HepG2 (cell line): ENCODE data around the gene WDR3. TPM values are rescaled to one million over a fixed set of nuclear protein-coding genes. Genes with fewer than 3 reads are reported as not detected.

Experiments used
- AKAP8 ChIP-seq: sonication (generic); formaldehyde crosslinking; IDR thresholded peaks from 2 replicates; pipeline ENCODE4 v1.5.1; 2020; ENCODE audit warnings: mild to moderate bottlenecking, missing genetic modification reagents
- EEA1 ChIP-seq: sonication (generic); formaldehyde crosslinking; IDR thresholded peaks from 2 replicates; pipeline ENCODE4 v1.5.1; 2020; ENCODE audit warnings: mild to moderate bottlenecking, missing genetic modification reagents, borderline replicate concordance
- ETV5 ChIP-seq: IDR thresholded peaks from 2 replicates; pipeline ENCODE4 v1.6.1; 2018; ENCODE audit warnings: missing biosample characterization, missing genetic modification reagents, inconsistent platforms, borderline replicate concordance
- KLF6 ChIP-seq: IDR thresholded peaks from 2 replicates; pipeline ENCODE4 v1.8.0; 2016; ENCODE audit warnings: missing biosample characterization, missing genetic modification reagents
- MED8 ChIP-seq: sonication (generic); formaldehyde crosslinking; IDR thresholded peaks from 2 replicates; pipeline ENCODE4 v1.8.1; 2023; ENCODE audit warnings: mild to moderate bottlenecking, missing genetic modification reagents; ENCODE audit not compliant: insufficient replicate concordance
- PCBP1 ChIP-seq: fragments of 200-400 bp; formaldehyde crosslinking; IDR thresholded peaks from 2 replicates; pipeline ENCODE4 v1.6.1; 2017; ENCODE audit warnings: mild to moderate bottlenecking, low read depth, low read length, borderline replicate concordance
- PPARG ChIP-seq: conservative IDR thresholded peaks from 2 replicates; pipeline ENCODE4 v1.6.1; 2016; ENCODE audit warnings: missing biosample characterization, missing genetic modification reagents
- RAD21 ChIP-seq: fragments of 450-650 bp; formaldehyde crosslinking; IDR thresholded peaks from 2 replicates; pipeline ENCODE4 v1.5.0; 2020; ENCODE audit warnings: mild to moderate bottlenecking
- RFX1 ChIP-seq: fragments of 450-650 bp; IDR thresholded peaks from 2 replicates; pipeline ENCODE4 v1.6.1; 2017
- SMAD9 ChIP-seq: sonication (generic); formaldehyde crosslinking; IDR thresholded peaks from 2 replicates; pipeline ENCODE4 v1.5.1; 2020; ENCODE audit warnings: mild to moderate bottlenecking, missing genetic modification reagents
- ZNF20 ChIP-seq: sonication (generic); formaldehyde crosslinking; IDR thresholded peaks from 2 replicates; pipeline ENCODE4 v1.4.0; 2020; ENCODE audit warnings: mild to moderate bottlenecking, moderate library complexity, missing genetic modification reagents
- ZNF547 ChIP-seq: sonication (generic); formaldehyde crosslinking; IDR thresholded peaks from 2 replicates; pipeline ENCODE4 v1.5.1; 2020; ENCODE audit warnings: mild to moderate bottlenecking, missing genetic modification reagents
- ZNF564 ChIP-seq: sonication (generic); formaldehyde crosslinking; IDR thresholded peaks from 2 replicates; pipeline ENCODE4 v1.8.1; 2023; ENCODE audit warnings: mild to moderate bottlenecking, missing genetic modification reagents
- ZNF674 ChIP-seq: sonication (generic); formaldehyde crosslinking; IDR thresholded peaks from 2 replicates; pipeline ENCODE4 v1.5.0; 2020; ENCODE audit warnings: low read depth, mild to moderate bottlenecking, missing genetic modification reagents
- ZNF747 ChIP-seq: sonication (generic); formaldehyde crosslinking; IDR thresholded peaks from 2 replicates; pipeline ENCODE4 v1.8.1; 2023; ENCODE audit warnings: missing genetic modification reagents, mild to moderate bottlenecking, borderline replicate concordance
- ZNF891 ChIP-seq: sonication (generic); formaldehyde crosslinking; IDR thresholded peaks from 2 replicates; pipeline ENCODE4 v1.5.0; 2020; ENCODE audit warnings: mild to moderate bottlenecking, missing genetic modification reagents
- ZSCAN29 ChIP-seq: sonication (generic); formaldehyde crosslinking; conservative IDR thresholded peaks from 2 replicates; pipeline ENCODE4 v1.4.0; 2020; ENCODE audit warnings: mild to moderate bottlenecking, missing genetic modification reagents
- polyA plus RNA-seq, 8 experiments: library from polyadenylated mRNA; depleted of rRNA in 3 of 8; stranded (reverse) in 7 of 8; unstranded in 1 of 8; fragments of >200 nt; fragmentation: Illumina TruSeq in 4 of 8; extraction: Trizol in 4 of 8; gene quantifications; 2 replicates each; pipeline versions ENCODE4 v1.2.1 to v1.2.3, GENCODE V29; 2011 to 2016; ENCODE audit warnings: low read depth in 4 of 8, missing spikeins in 1 of 8, mixed read lengths in 1 of 8; ENCODE audit not compliant: insufficient read depth in 1 of 8
- total RNA-seq, 5 experiments: library from RNA; depleted of rRNA; stranded (reverse); fragments of >200 nt; fragmentation: Illumina TruSeq; extraction: Trizol; gene quantifications; 2 replicates each; pipeline ENCODE4 v1.2.3, GENCODE V29; 2016; ENCODE audit warnings: low read depth in 1 of 5
- TF ChIP-seq, protein P1 (sequence below): sonication (generic); formaldehyde crosslinking; IDR thresholded peaks from 2 replicates; pipeline ENCODE4 v1.4.0; 2020; ENCODE audit warnings: missing genetic modification reagents
- TF ChIP-seq, protein P2 (sequence below), 2 experiments: sonication (generic) in 1 of 2; formaldehyde crosslinking in 1 of 2; IDR thresholded peaks; 2 replicates each; pipeline versions ENCODE4 v1.4.0 to v1.6.1; 2018 to 2020; ENCODE audit warnings: missing genetic modification reagents in 2 of 2, borderline replicate concordance in 1 of 2, low read depth in 1 of 2, mild to moderate bottlenecking in 1 of 2, missing biosample characterization in 1 of 2
- TF ChIP-seq, protein P3 (sequence below): sonication (generic); formaldehyde crosslinking; IDR thresholded peaks from 2 replicates; pipeline ENCODE4 v1.4.0; 2020; ENCODE audit warnings: missing genetic modification reagents
- TF ChIP-seq, protein P4 (sequence below): sonication (generic); formaldehyde crosslinking; IDR thresholded peaks from 2 replicates; pipeline ENCODE4 v1.4.0; 2020; ENCODE audit warnings: missing genetic modification reagents

Gene WDR3
- total and polyA plus RNA-seq, 2 of the 13 experiments (the other 11 are each of a cell fraction or from before 2014, with no cell fraction given) = 15.9 to 55.5 TPM

DNA sequence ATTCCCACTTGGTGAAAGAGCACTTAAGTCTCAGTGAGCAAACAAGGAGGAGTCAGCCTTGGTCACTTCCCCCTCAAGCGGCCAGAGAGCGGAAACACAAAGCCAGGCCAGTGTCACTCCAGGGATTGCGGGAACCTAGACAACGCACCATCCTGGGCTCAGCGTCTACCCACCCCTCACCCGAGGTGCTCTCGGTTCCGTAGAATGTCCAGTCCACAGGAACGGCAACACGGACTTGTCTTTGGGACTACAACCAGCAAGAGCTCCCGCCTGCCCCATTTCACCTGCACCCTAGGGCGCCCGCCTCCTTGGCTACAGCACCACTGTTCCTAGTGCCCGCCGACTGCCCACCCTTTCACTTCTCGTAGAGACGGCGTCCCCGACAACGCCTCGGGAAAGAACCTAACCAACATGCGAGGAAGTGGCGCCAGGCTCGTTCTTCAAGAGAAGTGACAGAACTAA lies 627 bp upstream of the WDR3 start (continued):
- TF ChIP-seq, protein P1, sequence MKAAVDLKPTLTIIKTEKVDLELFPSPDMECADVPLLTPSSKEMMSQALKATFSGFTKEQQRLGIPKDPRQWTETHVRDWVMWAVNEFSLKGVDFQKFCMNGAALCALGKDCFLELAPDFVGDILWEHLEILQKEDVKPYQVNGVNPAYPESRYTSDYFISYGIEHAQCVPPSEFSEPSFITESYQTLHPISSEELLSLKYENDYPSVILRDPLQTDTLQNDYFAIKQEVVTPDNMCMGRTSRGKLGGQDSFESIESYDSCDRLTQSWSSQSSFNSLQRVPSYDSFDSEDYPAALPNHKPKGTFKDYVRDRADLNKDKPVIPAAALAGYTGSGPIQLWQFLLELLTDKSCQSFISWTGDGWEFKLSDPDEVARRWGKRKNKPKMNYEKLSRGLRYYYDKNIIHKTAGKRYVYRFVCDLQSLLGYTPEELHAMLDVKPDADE (CRISPR knock-in tag) = no peak
- TF ChIP-seq PPARG (CRISPR knock-in tag) (0 out of 2 replicates have a peak, but pooled peaks have one; percentile 30), ZNF20 (CRISPR knock-in tag) (0 out of 2 replicates have a peak, but pooled peaks have one; percentile 16), ZNF747 (CRISPR knock-in tag) (0 out of 2 replicates have a peak, but pooled peaks have one; percentile 52), ETV5 (peak; percentile 13; the same call in 1 of the 2 replicates), ZSCAN29 (CRISPR knock-in tag) (no peak), SMAD9 (CRISPR knock-in tag) (0 out of 2 replicates have a peak, but pooled peaks have one; percentile 31), KLF6 (0 out of 2 replicates have a peak, but pooled peaks have one; percentile 6), RAD21 (0 out of 2 replicates have a peak, but pooled peaks have one; percentile 16), ZNF891 (CRISPR knock-in tag) (0 out of 2 replicates have a peak, but pooled peaks have one; percentile 18), ZNF547 (CRISPR knock-in tag) (no peak), EEA1 (peak; percentile 72; the same call in 1 of the 2 replicates), ZNF674 (CRISPR knock-in tag) (0 out of 2 replicates have a peak, but pooled peaks have one; percentile 78), MED8 (CRISPR knock-in tag) (no peak), AKAP8 (CRISPR knock-in tag) (peak; percentile 42; the same call in 1 of the 2 replicates), RFX1 (peak; percentile 14; the same call in 1 of the 2 replicates), PCBP1 (0 out of 2 replicates have a peak, but pooled peaks have one; percentile 6), ZNF564 (CRISPR knock-in tag) (0 out of 2 replicates have a peak, but pooled peaks have one; percentile 5)
- TF ChIP-seq, protein P2, sequence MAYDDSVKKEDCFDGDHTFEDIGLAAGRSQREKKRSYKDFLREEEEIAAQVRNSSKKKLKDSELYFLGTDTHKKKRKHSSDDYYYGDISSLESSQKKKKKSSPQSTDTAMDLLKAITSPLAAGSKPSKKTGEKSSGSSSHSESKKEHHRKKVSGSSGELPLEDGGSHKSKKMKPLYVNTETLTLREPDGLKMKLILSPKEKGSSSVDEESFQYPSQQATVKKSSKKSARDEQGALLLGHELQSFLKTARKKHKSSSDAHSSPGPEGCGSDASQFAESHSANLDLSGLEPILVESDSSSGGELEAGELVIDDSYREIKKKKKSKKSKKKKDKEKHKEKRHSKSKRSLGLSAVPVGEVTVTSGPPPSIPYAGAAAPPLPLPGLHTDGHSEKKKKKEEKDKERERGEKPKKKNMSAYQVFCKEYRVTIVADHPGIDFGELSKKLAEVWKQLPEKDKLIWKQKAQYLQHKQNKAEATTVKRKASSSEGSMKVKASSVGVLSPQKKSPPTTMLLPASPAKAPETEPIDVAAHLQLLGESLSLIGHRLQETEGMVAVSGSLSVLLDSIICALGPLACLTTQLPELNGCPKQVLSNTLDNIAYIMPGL (CRISPR knock-in tag; IDR thresholded peaks at IDR 0.05; ENCODE audit: borderline replicate concordance in 1 of 2, low read depth in 1 of 2) = peak; percentile 26 to 57; a peak in 3 of 4 replicates
- TF ChIP-seq, protein P3, sequence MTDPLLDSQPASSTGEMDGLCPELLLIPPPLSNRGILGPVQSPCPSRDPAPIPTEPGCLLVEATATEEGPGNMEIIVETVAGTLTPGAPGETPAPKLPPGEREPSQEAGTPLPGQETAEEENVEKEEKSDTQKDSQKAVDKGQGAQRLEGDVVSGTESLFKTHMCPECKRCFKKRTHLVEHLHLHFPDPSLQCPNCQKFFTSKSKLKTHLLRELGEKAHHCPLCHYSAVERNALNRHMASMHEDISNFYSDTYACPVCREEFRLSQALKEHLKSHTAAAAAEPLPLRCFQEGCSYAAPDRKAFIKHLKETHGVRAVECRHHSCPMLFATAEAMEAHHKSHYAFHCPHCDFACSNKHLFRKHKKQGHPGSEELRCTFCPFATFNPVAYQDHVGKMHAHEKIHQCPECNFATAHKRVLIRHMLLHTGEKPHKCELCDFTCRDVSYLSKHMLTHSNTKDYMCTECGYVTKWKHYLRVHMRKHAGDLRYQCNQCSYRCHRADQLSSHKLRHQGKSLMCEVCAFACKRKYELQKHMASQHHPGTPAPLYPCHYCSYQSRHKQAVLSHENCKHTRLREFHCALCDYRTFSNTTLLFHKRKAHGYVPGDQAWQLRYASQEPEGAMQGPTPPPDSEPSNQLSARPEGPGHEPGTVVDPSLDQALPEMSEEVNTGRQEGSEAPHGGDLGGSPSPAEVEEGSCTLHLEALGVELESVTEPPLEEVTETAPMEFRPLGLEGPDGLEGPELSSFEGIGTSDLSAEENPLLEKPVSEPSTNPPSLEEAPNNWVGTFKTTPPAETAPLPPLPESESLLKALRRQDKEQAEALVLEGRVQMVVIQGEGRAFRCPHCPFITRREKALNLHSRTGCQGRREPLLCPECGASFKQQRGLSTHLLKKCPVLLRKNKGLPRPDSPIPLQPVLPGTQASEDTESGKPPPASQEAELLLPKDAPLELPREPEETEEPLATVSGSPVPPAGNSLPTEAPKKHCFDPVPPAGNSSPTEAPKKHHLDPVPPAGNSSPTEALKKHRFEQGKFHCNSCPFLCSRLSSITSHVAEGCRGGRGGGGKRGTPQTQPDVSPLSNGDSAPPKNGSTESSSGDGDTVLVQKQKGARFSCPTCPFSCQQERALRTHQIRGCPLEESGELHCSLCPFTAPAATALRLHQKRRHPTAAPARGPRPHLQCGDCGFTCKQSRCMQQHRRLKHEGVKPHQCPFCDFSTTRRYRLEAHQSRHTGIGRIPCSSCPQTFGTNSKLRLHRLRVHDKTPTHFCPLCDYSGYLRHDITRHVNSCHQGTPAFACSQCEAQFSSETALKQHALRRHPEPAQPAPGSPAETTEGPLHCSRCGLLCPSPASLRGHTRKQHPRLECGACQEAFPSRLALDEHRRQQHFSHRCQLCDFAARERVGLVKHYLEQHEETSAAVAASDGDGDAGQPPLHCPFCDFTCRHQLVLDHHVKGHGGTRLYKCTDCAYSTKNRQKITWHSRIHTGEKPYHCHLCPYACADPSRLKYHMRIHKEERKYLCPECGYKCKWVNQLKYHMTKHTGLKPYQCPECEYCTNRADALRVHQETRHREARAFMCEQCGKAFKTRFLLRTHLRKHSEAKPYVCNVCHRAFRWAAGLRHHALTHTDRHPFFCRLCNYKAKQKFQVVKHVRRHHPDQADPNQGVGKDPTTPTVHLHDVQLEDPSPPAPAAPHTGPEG (CRISPR knock-in tag) = 0 out of 2 replicates have a peak, but pooled peaks have one; percentile 33
- TF ChIP-seq, protein P4, sequence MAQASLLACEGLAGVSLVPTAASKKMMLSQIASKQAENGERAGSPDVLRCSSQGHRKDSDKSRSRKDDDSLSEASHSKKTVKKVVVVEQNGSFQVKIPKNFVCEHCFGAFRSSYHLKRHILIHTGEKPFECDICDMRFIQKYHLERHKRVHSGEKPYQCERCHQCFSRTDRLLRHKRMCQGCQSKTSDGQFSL = 0 out of 2 replicates have a peak, but pooled peaks have one; percentile 20
